MCF 10A (cell line): ENCODE results near the gene DPP3. TPM values are rescaled to one million over a fixed set of nuclear protein-coding genes. Genes with fewer than 3 reads are reported as not detected.

Experiments used
- BruUV-seq: library from RNA; stranded (reverse); fragments of 400-500 nt; replicated peaks from 2 replicates; lab custom pipeline; 2021; lab: Mats Ljungman, UMichigan
- CTCF ChIA-PET: fragments of 300-600 bp; sonication (Branson Sonifier 250); formaldehyde crosslinking; extraction: SDS; loops from one replicate; lab custom pipeline; 2021; ENCODE audit warnings: antibody characterized with exemption, inconsistent platforms; lab: Yijun Ruan, JAX
- POLR2A ChIA-PET: fragments of 300-600, 350-650 bp; sonication (Branson Sonifier 250); formaldehyde crosslinking; extraction: SDS; loops from one replicate; lab custom pipeline; 2020; ENCODE audit warnings: antibody characterized with exemption, inconsistent platforms; lab: Yijun Ruan, JAX
- DNase-seq: peaks from one replicate; pipeline ENCODE4 v3.0.0-alpha.2; 2018; ENCODE audit not compliant: unreplicated experiment
- H3K27ac Mint-ChIP-seq: one replicate; pipeline ENCODE4 v1.8.0; 2022; ENCODE audit warnings: mild to moderate bottlenecking, low read depth, mixed read lengths; ENCODE audit not compliant: unreplicated experiment
- H3K27me3 Mint-ChIP-seq: one replicate; pipeline ENCODE4 v1.8.0; 2022; ENCODE audit warnings: mixed read lengths; ENCODE audit not compliant: insufficient read depth, unreplicated experiment
- H3K36me3 Mint-ChIP-seq: one replicate; pipeline ENCODE4 v1.8.0; 2022; ENCODE audit warnings: mild to moderate bottlenecking, moderate library complexity, mixed read lengths; ENCODE audit not compliant: insufficient read depth, unreplicated experiment
- H3K4me1 Mint-ChIP-seq: one replicate; pipeline ENCODE4 v1.8.0; 2022; ENCODE audit warnings: mixed read lengths; ENCODE audit not compliant: insufficient read depth, unreplicated experiment
- H3K4me3 Mint-ChIP-seq: one replicate; pipeline ENCODE4 v1.8.0; 2022; ENCODE audit warnings: mild to moderate bottlenecking, moderate library complexity, mixed read lengths; ENCODE audit not compliant: unreplicated experiment
- H3K9me3 Mint-ChIP-seq: one replicate; pipeline ENCODE4 v1.8.0; 2022; ENCODE audit warnings: mixed read lengths; ENCODE audit not compliant: unreplicated experiment
- CTCF ChIP-seq: fragments of 200-600 bp; IDR thresholded peaks from one replicate; pipeline ENCODE4 v1.8.0; 2022; ENCODE audit warnings: antibody characterized with exemption, mild to moderate bottlenecking; ENCODE audit not compliant: unreplicated experiment
- intact Hi-C: fragments of 100-400 bp; cut with micrococcal nuclease; formaldehyde crosslinking; loops from 2 replicates; pipeline ENCODE4 v1.14.1; 2022
- total RNA-seq: library from RNA; stranded (reverse); gene quantifications from 2 replicates; pipeline ENCODE4 v1.2.3, GENCODE V29; 2022

DPP3 gene
- total RNA-seq, 1 experiment from 2014 or later = 40.9 TPM

- intact Hi-C loops = no loop called here
- Mint-ChIP-seq H3K27ac (no peak overlapping the region), H3K9me3 (no peaks in the 10 kb centered on the region), H3K4me1 (no peaks in the 10 kb centered on the region), H3K36me3 (peaks cover 47% of the 10 kb centered on the region), H3K4me3 (no peak overlapping the region), H3K27me3 (no peaks in the 10 kb centered on the region)
- no peak for DNase-seq
- TF ChIP-seq CTCF = no peak
- no TSS peak for BruUV-seq
- POLR2A ChIA-PET = no interaction called here
- CTCF ChIA-PET = interaction anchor here (0.6 kb wide), 2 partner anchors 14 to 15 kb away, joined by 3 read pairs; no protein-coding TSS in a partner anchor
These were observed 25.1 kb downstream of the DPP3 start for GRCh38 chr11:66505276-66505816.

GRCh38 chr11:66509131-66509561, 28.9 kb downstream of the DPP3 start:
- Mint-ChIP-seq H3K27ac (no peak overlapping the region), H3K27me3 (no peaks in the 10 kb centered on the region), H3K4me3 (no peak overlapping the region), H3K36me3 (peaks cover 30% of the 10 kb centered on the region), H3K9me3 (no peaks in the 10 kb centered on the region), H3K4me1 (peaks cover 11% of the 10 kb centered on the region)
- ChIA-PET CTCF (no interaction called here), POLR2A (interaction anchor here (0.8 to 2.9 kb wide), 4 partner anchors 8 to 136 kb away, joined by 4 to 21 read pairs (median 8); partner anchors contain the start of genes DPP3 and RBM14)
- BruUV-seq = no TSS peak
- no peak for TF ChIP-seq CTCF
- DNase-seq = no peak
- intact Hi-C loops = no loop called here

- intact Hi-C loops = loop anchor here (1.0 kb wide), 1 partner anchor 128 kb away; the partner anchor contains the start of gene RBM4
These were observed 30.2 kb downstream of the DPP3 start, which contains the start of gene BBS1 for GRCh38 chr11:66510271-66510989. Gene BBS1 (plus strand): TSS chr11:66510635. CDS start chr11:66510660, 25 bp downstream.

More at GRCh38 chr11:66510271-66510989, 30.2 kb downstream of the DPP3 start, which contains the start of gene BBS1:
- BruUV-seq = no TSS peak
- Mint-ChIP-seq H3K27ac (peak within 1 kb of the TSS; percentile 88), H3K27me3 (no peaks in the 10 kb centered on the region), H3K36me3 (peaks cover 34% of the 10 kb centered on the region), H3K9me3 (no peaks in the 10 kb centered on the region), H3K4me1 (peaks cover 11% of the 10 kb centered on the region), H3K4me3 (peak within 1 kb of the TSS; percentile 98)
- CTCF ChIA-PET = interaction anchor here (0.6 kb wide), 1 partner anchor 167 kb away, joined by 4 read pairs; the partner anchor contains the start of gene RBM4B
- POLR2A ChIA-PET = interaction anchor here (0.6 to 2.9 kb wide), 18 partner anchors 9 to 332 kb away, joined by 3 to 21 read pairs (median 4); partner anchors contain the start of genes ACTN3, DPP3, MRPL11 and PELI3
- peak; percentile 72 for DNase-seq
- no peak for TF ChIP-seq CTCF
